PFSK-1 (cell line): ENCODE data around the gene TRPM3.

ENCODE experiments used
- FOXP2 ChIP-seq: optimal IDR thresholded peaks from 2 replicates; pipeline ENCODE3; 2011; ENCODE audit warnings: borderline replicate concordance, control low read depth, inconsistent platforms; ENCODE audit not compliant: insufficient read depth; ENCODE audit errors: extremely low read length, extremely low read depth
- REST ChIP-seq, 2 experiments: IDR thresholded peaks; 2 replicates each; pipeline versions ENCODE4 v1.6.1 to v1.8.0; 2011 to 2012; ENCODE audit warnings: low read depth in 2 of 2, low read length in 2 of 2, control low read depth in 1 of 2, inconsistent platforms in 1 of 2, mild to moderate bottlenecking in 1 of 2, moderate library complexity in 1 of 2; ENCODE audit not compliant: insufficient read depth in 1 of 2
- TAF1 ChIP-seq: IDR thresholded peaks from 2 replicates; pipeline ENCODE4 v1.6.1; 2012; ENCODE audit warnings: low read length, control low read depth, borderline replicate concordance; ENCODE audit not compliant: insufficient read depth

GRCh38 chr9:70692431-70692830 is 429.0 kb downstream of the TRPM3 start:
- TF ChIP-seq REST (IDR thresholded peaks at IDR 0.05; ENCODE audit: insufficient read depth in 1 of 2, low read depth in 2 of 2, low read length in 2 of 2) (no peak), TAF1 (no peak), FOXP2 (no peak)
